Posterior vena cava (tissue), 2 donors: ENCODE data around the gene TALDO1. TPM values are rescaled to one million over a fixed set of nuclear protein-coding genes. Genes with fewer than 3 reads are reported as not detected.
"Not testable (repeated sequence)": the region's sequence is repeated elsewhere in the genome, so short reads cannot be mapped to it uniquely, and the experiment has no call there.

Experiments used
- DNase-seq: peaks from one replicate; pipeline ENCODE4 v3.0.0-alpha.2; 2020; ENCODE audit warnings: low spot score
- intact Hi-C, 2 donors: fragments of 100-400 bp; cut with DNase I; formaldehyde crosslinking; loops; one replicate each; pipeline versions ENCODE4 v1.14.1 to v1.14.2; 2022 to 2023
- total RNA-seq, 2 donors: library from RNA; stranded (reverse); fragmentation: NEBNext Ultra II Directional; extraction: Animal tissue kit (Norgen Biotek cat#: 25700); gene quantifications; one replicate each; pipeline ENCODE4 v1.2.1, GENCODE V29; 2021
- donor health status: DM: yes; HTN: yes; CAD: no.
- donor health status: DM: yes; HTN: yes; CAD: no.

Gene TALDO1
- total RNA-seq, 2 donors from 2014 or later = 76.8 to 109 TPM

- intact Hi-C loops = loop anchor here (10.0 kb wide), 2 partner anchors 62 to 172 kb away; no protein-coding TSS in a partner anchor
- DNase-seq = peak; percentile 80
Measured at GRCh38 chr11:727281-727701, 20.0 kb upstream of the TALDO1 start.

- peak; percentile 96 for DNase-seq
- intact Hi-C loops = loop anchor here (10.0 kb wide), 2 partner anchors 63 to 173 kb away; no protein-coding TSS in a partner anchor
Measured at GRCh38 chr11:727859-728748, 19.2 kb upstream of the TALDO1 start.

- intact Hi-C loops = loop anchor here (10.0 kb wide), 2 partner anchors 64 to 174 kb away; no protein-coding TSS in a partner anchor
- no peak for DNase-seq
Measured at GRCh38 chr11:728901-729491, 18.3 kb upstream of the TALDO1 start.

- DNase-seq = no peak
- intact Hi-C loops = loop anchor here (10.0 kb wide), 2 partner anchors 65 to 175 kb away; no protein-coding TSS in a partner anchor
Measured at GRCh38 chr11:729492-730074, 17.7 kb upstream of the TALDO1 start.

- intact Hi-C loops = no loop called here
- no peak for DNase-seq
Measured at GRCh38 chr11:733072-733471, 14.2 kb upstream of the TALDO1 start.

- DNase-seq, intact Hi-C loops: not testable (repeated sequence)
Measured at GRCh38 chr11:734541-734940, 12.7 kb upstream of the TALDO1 start.

- DNase-seq = no peak
- intact Hi-C loops = no loop called here
Measured at GRCh38 chr11:737366-737765, 9.9 kb upstream of the TALDO1 start.

- DNase-seq, intact Hi-C loops: not testable (repeated sequence)
Measured at GRCh38 chr11:737899-738298, 9.4 kb upstream of the TALDO1 start.

GRCh38 chr11:742156-742546, 5.1 kb upstream of the TALDO1 start:
- intact Hi-C loops = loop anchor here in 1 of 2 donors (10.0 kb wide), 1 partner anchor 63 kb away; the partner anchor contains the start of genes PIDD1 and RPLP2
- DNase-seq = no peak

GRCh38 chr11:742571-743201, 4.6 kb upstream of the TALDO1 start:
- intact Hi-C loops = loop anchor here in 1 of 2 donors (10.0 kb wide), 1 partner anchor 62 kb away; the partner anchor contains the start of genes PIDD1 and RPLP2
- no peak for DNase-seq

- no peak for DNase-seq
- intact Hi-C loops = loop anchor here in 1 of 2 donors (10.0 kb wide), 1 partner anchor 59 kb away; the partner anchor contains the start of genes PIDD1 and RPLP2
Measured at GRCh38 chr11:745428-745827, 1.8 kb upstream of the TALDO1 start.

- intact Hi-C loops = loop anchor here in 1 of 2 donors (10.0 kb wide), 1 partner anchor 58 kb away; the partner anchor contains the start of genes PIDD1 and RPLP2
- DNase-seq = peak; percentile 71
Measured at GRCh38 chr11:746289-747157, 741 bp upstream of the TALDO1 start.

- DNase-seq = no peak
- intact Hi-C loops = loop anchor here in 1 of 2 donors (10.0 kb wide), 1 partner anchor 57 kb away; the partner anchor contains the start of genes PIDD1 and RPLP2
Measured at GRCh38 chr11:748007-748359, 719 bp downstream of the TALDO1 start.

- intact Hi-C loops = loop anchor here in 1 of 2 donors (10.0 kb wide), 1 partner anchor 55 kb away; the partner anchor contains the start of genes PIDD1 and RPLP2
Measured at GRCh38 chr11:749731-750130, 2.5 kb downstream of the TALDO1 start.

GRCh38 chr11:760236-760635, 13.0 kb downstream of the TALDO1 start:
- no peak for DNase-seq
- intact Hi-C loops = no loop called here

More at GRCh38 chr11:749731-750130, 2.5 kb downstream of the TALDO1 start:
- DNase-seq = no peak

- intact Hi-C loops = no loop called here
- no peak for DNase-seq
Measured at GRCh38 chr11:761526-762108, 14.4 kb downstream of the TALDO1 start.

GRCh38 chr11:762421-763072, 15.3 kb downstream of the TALDO1 start:
- no peak for DNase-seq
- intact Hi-C loops = no loop called here
